Stimulated activated CD4-positive, alpha-beta T cell treated with anti-CD3 and anti-CD28 coated beads, Interleukin-1b, Interleukin-23, amount 100 ng/mL, for 4 hours (primary cell): ENCODE data around the gene SH2D3C.
A peak's percentile ranks its signal among the peaks of the same experiment; 100 is the strongest.

ENCODE experiments used
- DNase-seq, 2 donors: peaks; one replicate each; pipeline ENCODE4 v3.0.0-alpha.2; 2020; ENCODE audit warnings: low read depth in 2 of 2

The SH2D3C gene

GRCh38 chr9:127741831-127742434, 36.5 kb downstream of the SH2D3C start:
- DNase-seq: no peak

DNA sequence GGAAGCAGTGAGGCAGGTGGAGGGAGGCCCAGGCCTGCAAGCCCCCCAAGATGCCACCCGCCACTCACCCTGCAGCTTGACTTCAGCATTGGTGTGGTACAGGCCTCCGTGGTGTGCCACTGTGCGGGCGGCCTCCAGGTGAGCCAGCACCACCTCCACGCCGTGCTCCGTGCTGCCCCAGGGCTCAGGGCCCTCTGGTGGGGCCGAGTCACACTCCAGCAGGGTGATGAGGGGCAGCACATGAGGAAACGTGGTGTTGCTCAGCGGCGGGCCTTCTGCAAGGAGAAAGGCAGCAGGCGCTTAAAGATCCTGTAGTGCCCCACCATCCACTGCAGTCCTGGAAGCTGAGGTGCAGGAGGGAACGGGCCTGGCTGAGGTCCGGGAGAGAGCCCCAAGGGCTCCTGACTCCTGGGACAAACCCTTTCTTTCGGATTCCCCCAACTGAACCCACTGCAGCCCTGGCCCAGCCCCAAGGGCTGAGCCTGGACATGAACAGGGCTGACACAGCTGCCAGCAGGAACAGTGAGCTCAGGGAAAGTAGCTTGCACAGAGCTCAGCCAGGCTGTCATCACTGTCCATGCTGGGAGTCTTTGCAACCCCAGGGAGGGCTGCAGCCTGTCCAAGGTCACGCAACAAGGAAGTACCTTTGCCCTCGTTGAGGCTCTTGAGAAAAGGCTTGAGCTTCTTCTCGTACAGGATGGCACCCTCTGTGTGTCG, 38.7 kb downstream of the SH2D3C start:
- DNase-seq: no peak

- no peak for DNase-seq
Observed at GRCh38 chr9:127738666-127739065, 39.8 kb downstream of the SH2D3C start.

DNA sequence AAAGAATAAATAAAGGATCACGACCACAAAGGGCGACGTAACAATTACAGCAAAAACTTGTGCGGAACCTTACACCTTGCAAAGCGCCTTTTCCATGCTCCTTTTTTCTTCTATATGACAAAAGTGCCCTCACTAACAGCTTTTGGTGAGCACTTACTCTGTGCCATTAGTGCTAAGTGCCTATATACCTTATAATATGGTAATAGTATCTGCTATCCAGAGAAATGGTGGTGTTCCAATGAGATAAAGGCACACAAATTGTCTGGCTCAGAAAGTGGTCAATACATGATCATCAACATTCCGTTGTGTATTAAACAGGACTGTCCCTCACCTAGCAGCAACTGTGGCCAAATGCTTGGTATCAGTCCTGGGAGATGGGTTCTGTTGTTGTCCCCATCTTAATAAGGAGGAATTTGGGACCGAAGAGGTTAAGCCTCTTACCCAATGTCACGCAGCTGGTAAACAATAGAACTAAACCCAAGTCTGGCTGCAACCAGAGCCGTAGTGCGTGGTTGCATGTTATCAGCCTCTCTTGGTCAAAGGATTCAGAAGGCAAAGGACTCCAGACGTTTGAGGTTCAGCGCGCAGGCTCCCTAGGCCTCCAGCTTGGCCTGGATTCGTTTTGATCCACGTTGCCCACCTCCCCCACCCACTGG, 42.8 kb downstream of the SH2D3C start:
- no peak for DNase-seq

- DNase-seq: peak; percentile 96 to 98
Observed at GRCh38 chr9:127734747-127735529, 43.5 kb downstream of the SH2D3C start, which contains the start of gene TOR2A. Gene TOR2A (minus strand): TSS chr9:127735294. CDS start chr9:127735270, 24 bp downstream.

GRCh38 chr9:127734247-127734746, 44.2 kb downstream of the SH2D3C start:
- DNase-seq: no peak

GRCh38 chr9:127733614-127734013, 44.9 kb downstream of the SH2D3C start:
- no peak for DNase-seq

- no peak for DNase-seq
Observed at GRCh38 chr9:127732444-127732843, 46.0 kb downstream of the SH2D3C start.

- no peak for DNase-seq
Observed at GRCh38 chr9:127731938-127732337, 46.5 kb downstream of the SH2D3C start.

DNA sequence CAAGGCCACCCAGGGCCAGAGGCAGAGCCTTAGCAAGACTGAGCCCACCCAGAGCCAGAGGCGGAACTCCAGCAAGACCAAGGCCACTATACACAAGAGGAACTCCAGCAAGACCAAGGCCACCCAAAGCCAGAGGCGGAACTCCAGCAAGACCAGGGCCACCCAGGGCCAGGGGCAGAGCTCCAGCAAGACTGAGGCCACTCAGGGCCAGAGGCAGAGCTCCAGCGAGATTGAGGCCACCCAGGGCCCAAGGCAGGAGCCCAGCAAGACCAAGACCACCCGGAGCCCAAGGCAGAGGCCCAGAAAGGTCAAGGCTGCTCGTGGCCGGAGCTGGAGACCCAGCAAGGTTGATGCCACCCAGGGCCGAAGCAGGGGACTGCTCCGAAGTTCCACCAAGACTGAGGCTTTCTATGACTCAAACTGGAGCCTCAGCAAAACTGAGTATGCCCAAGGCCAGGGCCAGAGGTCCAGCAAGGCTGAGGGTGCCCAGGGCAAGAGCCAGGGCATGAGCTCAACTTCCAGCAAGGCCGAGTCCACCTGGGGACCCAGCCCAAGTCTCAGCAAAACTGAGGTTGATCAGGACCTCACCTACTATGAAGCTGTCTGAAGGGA, 47.6 kb downstream of the SH2D3C start:
- DNase-seq: no peak

- no peak for DNase-seq
Observed at GRCh38 chr9:127730262-127730661, 48.2 kb downstream of the SH2D3C start.

- no peak for DNase-seq
Observed at GRCh38 chr9:127729522-127730256, 48.8 kb downstream of the SH2D3C start.

DNA sequence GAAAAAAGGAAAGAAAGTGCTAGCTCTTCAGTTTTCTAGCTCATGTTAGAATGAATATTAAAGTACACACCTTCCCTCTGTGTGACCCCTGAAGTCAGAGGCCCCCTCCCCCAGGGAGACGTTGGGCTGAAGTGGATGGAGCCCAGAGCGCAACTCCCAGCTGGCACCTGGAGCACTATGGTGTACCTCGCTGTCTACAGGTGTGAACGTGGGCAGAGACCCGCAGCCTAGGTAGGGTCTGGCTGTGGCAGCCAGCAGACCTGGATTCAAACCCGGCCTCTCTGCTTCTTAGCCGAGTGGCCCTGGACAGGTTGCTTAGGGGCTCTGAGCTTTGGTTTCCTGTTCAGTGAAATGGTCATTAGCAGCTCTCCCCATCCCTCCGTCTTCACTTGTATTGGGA, 49.7 kb downstream of the SH2D3C start:
- DNase-seq: no peak

GRCh38 chr9:127726871-127727270, 51.6 kb downstream of the SH2D3C start:
- no peak for DNase-seq

GRCh38 chr9:127724012-127724411, 54.5 kb downstream of the SH2D3C start:
- DNase-seq: no peak

GRCh38 chr9:127723444-127723843, 55.0 kb downstream of the SH2D3C start:
- no peak for DNase-seq

DNA sequence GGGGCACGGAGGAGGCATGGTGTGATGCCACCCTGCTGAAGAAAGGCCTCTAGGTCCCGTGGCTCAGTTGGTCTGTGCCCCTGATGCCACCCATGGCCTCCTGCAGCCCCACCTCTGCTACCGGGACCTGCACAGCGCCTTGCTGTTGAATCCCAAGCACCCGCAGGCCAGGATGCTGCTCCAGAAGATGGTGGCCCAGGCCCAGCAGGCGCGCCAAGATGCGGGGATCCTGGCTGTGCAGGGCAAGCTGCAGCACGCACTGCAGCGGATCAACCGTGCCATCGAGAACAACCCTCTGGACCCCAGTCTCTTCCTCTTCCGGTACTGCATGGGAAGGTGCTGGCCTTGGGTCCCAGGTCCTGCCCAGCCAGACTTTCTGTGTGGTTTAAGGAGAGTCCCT, 55.5 kb downstream of the SH2D3C start:
- no peak for DNase-seq

DNA sequence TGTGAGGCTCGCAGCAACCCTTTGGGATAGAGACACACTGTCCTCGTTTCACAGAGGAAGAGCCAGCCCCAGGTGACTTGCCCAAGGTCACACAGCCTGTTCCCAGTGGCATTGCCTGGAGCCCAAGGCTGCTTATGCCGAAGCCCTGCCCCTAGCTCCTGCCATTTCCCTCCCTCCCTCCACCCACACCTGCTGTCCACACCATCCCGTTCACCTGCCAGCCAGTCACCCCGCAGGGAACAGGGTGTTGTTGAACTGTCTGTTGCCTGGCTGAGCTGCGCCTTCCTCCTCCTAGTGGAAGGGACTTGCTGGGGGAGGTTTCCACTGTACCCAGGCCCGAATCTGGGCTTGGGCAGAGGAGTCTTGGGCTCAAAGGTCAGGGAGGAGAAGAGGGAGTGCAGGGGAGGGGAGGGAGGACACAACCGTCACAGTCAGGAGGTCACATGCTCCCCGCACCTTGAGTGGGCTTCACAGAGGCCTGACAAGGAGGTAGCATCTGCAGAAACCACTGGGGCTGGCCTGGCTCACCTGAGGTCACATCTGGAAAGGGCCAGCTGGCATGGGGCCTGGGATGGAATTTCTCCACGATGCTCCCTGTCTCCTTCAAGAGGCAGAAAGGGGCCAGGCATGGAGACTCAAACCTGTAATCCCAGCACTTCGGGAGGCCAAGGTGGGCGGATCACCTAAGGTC, 56.3 kb downstream of the SH2D3C start:
- DNase-seq: no peak

DNA sequence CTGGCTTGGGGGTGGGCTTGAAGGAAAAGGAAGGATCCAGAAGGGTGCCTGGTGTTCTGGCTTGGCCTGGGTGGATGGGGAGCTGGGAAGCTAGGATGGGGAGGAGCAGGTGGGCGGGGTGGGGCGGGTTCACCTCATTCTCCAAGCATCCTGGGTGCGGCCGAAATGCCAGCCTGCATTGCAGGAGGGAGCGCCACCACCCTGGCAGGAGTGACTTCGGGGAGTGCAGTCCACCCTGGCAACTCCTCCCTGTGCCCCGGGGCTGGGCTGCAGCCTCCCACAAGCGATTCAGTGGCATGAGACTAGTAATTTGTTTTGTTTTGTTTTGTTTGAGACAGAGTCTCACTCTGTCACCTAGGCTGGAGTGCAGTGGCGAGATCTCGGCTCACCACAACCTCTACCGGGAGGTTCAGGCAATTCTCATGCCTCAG, 57.1 kb downstream of the SH2D3C start:
- DNase-seq: no peak

GRCh38 chr9:127720865-127721227, 57.6 kb downstream of the SH2D3C start:
- DNase-seq: no peak
